H9 (cell line): ENCODE measurements around the gene YBX1. TPM values are rescaled to one million over a fixed set of nuclear protein-coding genes. Genes with fewer than 3 reads are reported as not detected.

ENCODE experiments used
- DNase-seq: peaks from one replicate; pipeline ENCODE4 v3.0.0-alpha.2; 2017
- H2AFZ ChIP-seq: one replicate; pipeline ENCODE4 v1.6.1; 2013; ENCODE audit warnings: mild to moderate bottlenecking, low read length, control low read depth, moderate library complexity
- H2AK5ac ChIP-seq: 2 replicates; pipeline ENCODE4 v1.6.1; 2013; ENCODE audit warnings: low read length, control low read depth, mixed read lengths; ENCODE audit not compliant: insufficient read length
- H2BK120ac ChIP-seq: one replicate; pipeline ENCODE4 v1.6.1; 2013; ENCODE audit warnings: low read depth, mild to moderate bottlenecking, low read length, control low read depth, inconsistent platforms; ENCODE audit not compliant: poor library complexity, severe bottlenecking
- H2BK12ac ChIP-seq: 2 replicates; pipeline ENCODE4 v1.6.1; 2013; ENCODE audit warnings: low read length, control low read depth, mixed read lengths, low read depth; ENCODE audit not compliant: insufficient read length
- H2BK15ac ChIP-seq: 2 replicates; pipeline ENCODE4 v1.6.1; 2013; ENCODE audit warnings: low read depth, low read length, control low read depth
- H2BK20ac ChIP-seq: one replicate; pipeline ENCODE4 v1.6.1; 2013; ENCODE audit warnings: low read depth, mild to moderate bottlenecking, low read length, control low read depth, inconsistent platforms; ENCODE audit not compliant: poor library complexity, severe bottlenecking
- H2BK5ac ChIP-seq: 2 replicates; pipeline ENCODE4 v1.6.1; 2013; ENCODE audit warnings: low read length, control low read depth, mixed read lengths; ENCODE audit not compliant: insufficient read length
- H3K14ac ChIP-seq: 2 replicates; pipeline ENCODE4 v1.6.1; 2013; ENCODE audit warnings: low read length, control low read depth; ENCODE audit not compliant: insufficient read depth
- H3K18ac ChIP-seq: 2 replicates; pipeline ENCODE4 v1.6.1; 2013; ENCODE audit warnings: low read depth, mild to moderate bottlenecking, mixed read lengths, low read length, control low read depth; ENCODE audit not compliant: insufficient read length
- H3K23ac ChIP-seq: 2 replicates; pipeline ENCODE4 v1.6.1; 2013; ENCODE audit warnings: low read length, control low read depth, mixed read lengths, low read depth; ENCODE audit not compliant: insufficient read length
- H3K23me2 ChIP-seq: 2 replicates; pipeline ENCODE4 v1.6.1; 2013; ENCODE audit warnings: low read depth, mild to moderate bottlenecking, mixed read lengths, low read length, control low read depth; ENCODE audit not compliant: insufficient read length, poor library complexity, severe bottlenecking
- H3K27ac ChIP-seq: 2 replicates; pipeline ENCODE4 v1.5.1; 2013; ENCODE audit warnings: low read length, control low read depth, mixed read lengths, low read depth; ENCODE audit not compliant: insufficient read length
- H3K27me3 ChIP-seq: 2 replicates; pipeline ENCODE4 v1.6.1; 2013; ENCODE audit warnings: low read length, control low read depth, inconsistent platforms; ENCODE audit not compliant: insufficient read depth
- H3K4ac ChIP-seq: 2 replicates; pipeline ENCODE4 v1.6.1; 2013; ENCODE audit warnings: low read depth, mild to moderate bottlenecking, control low read depth, inconsistent platforms, low read length, moderate library complexity
- H3K4me1 ChIP-seq: 2 replicates; pipeline ENCODE4 v1.6.1; 2013; ENCODE audit warnings: low read length, control low read depth, inconsistent platforms; ENCODE audit not compliant: insufficient read depth
- H3K4me2 ChIP-seq: 2 replicates; pipeline ENCODE4 v1.6.1; 2013; ENCODE audit warnings: low read length, control low read depth, mixed read lengths; ENCODE audit not compliant: insufficient read length, insufficient read depth
- H3K56ac ChIP-seq: 2 replicates; pipeline ENCODE4 v1.6.1; 2013; ENCODE audit warnings: low read depth, mild to moderate bottlenecking, mixed read lengths, low read length, control low read depth; ENCODE audit not compliant: insufficient read length
- H3K79me1 ChIP-seq: 2 replicates; pipeline ENCODE4 v1.6.1; 2013; ENCODE audit warnings: low read depth, mild to moderate bottlenecking, moderate library complexity, low read length, control low read depth, inconsistent platforms; ENCODE audit not compliant: insufficient read depth, poor library complexity, severe bottlenecking
- H3K79me2 ChIP-seq: 2 replicates; pipeline ENCODE4 v1.6.1; 2013; ENCODE audit warnings: low read length, control low read depth, inconsistent platforms; ENCODE audit not compliant: insufficient read depth
- H3K9ac ChIP-seq: 2 replicates; pipeline ENCODE4 v1.6.1; 2013; ENCODE audit warnings: low read length, control low read depth, mixed read lengths; ENCODE audit not compliant: insufficient read length; ENCODE audit errors: extremely low read depth
- H3K9me3 ChIP-seq: one replicate; pipeline ENCODE4 v1.6.1; 2013; ENCODE audit warnings: low read depth, low read length, inconsistent platforms; ENCODE audit not compliant: control insufficient read depth
- H3T11ph ChIP-seq: one replicate; pipeline ENCODE4 v1.6.1; 2013; ENCODE audit warnings: mild to moderate bottlenecking, low read length, control low read depth, inconsistent platforms
- H4K20me1 ChIP-seq: one replicate; pipeline ENCODE4 v1.6.1; 2013; ENCODE audit not compliant: control insufficient read depth, insufficient read length, insufficient read depth
- H4K5ac ChIP-seq: 2 replicates; pipeline ENCODE4 v1.6.1; 2013; ENCODE audit warnings: low read depth, mild to moderate bottlenecking, mixed read lengths, low read length, control low read depth; ENCODE audit not compliant: insufficient read length
- H4K8ac ChIP-seq: replicated peaks from 2 replicates; pipeline ENCODE4 v1.6.1; 2013; ENCODE audit warnings: low read length, control low read depth, mixed read lengths, low read depth; ENCODE audit not compliant: insufficient read length
- H4K91ac ChIP-seq: 2 replicates; pipeline ENCODE4 v1.6.1; 2013; ENCODE audit warnings: low read depth, mild to moderate bottlenecking, moderate library complexity, mixed read lengths, low read length, control low read depth; ENCODE audit not compliant: insufficient read length
- H3K27ac Mint-ChIP-seq, 3 experiments: 2 replicates in 2 of 3; 3 replicates in 1 of 3; pipeline ENCODE4 v1.8.0; 2020 to 2021; ENCODE audit warnings: mixed read lengths in 3 of 3, mild to moderate bottlenecking in 1 of 3, moderate library complexity in 1 of 3
- H3K27me3 Mint-ChIP-seq: 2 replicates; pipeline ENCODE4 v1.8.0; 2021; ENCODE audit warnings: low read depth, mild to moderate bottlenecking, moderate library complexity, mixed read lengths
- H3K36me3 Mint-ChIP-seq, 3 experiments: 2 replicates in 2 of 3; 3 replicates in 1 of 3; pipeline ENCODE4 v1.8.0; 2020 to 2021; ENCODE audit warnings: low read depth in 3 of 3, mixed read lengths in 3 of 3; ENCODE audit not compliant: insufficient read depth in 1 of 3
- H3K4me1 Mint-ChIP-seq, 2 experiments: 2 replicates each; pipeline ENCODE4 v1.8.0; 2020; ENCODE audit warnings: mixed read lengths in 2 of 2
- H3K4me3 Mint-ChIP-seq, 2 experiments: 2 replicates in 1 of 2; 3 replicates in 1 of 2; pipeline ENCODE4 v1.8.0; 2020 to 2021; ENCODE audit warnings: mild to moderate bottlenecking in 2 of 2, mixed read lengths in 2 of 2, moderate library complexity in 1 of 2
- H3K9me3 Mint-ChIP-seq, 2 experiments: 2 replicates in 1 of 2; 3 replicates in 1 of 2; pipeline ENCODE4 v1.8.0; 2020; ENCODE audit warnings: mild to moderate bottlenecking in 2 of 2, mixed read lengths in 2 of 2, moderate library complexity in 1 of 2
- WGBS: extraction: QIAGEN DNeasy Blood & Tissue Kit; methylation state at CpG from one replicate; pipeline ENCODE4 v1.1.7; 2013; ENCODE audit warnings: missing lambda C conversion rate, low lambda C conversion rate, mixed read lengths; ENCODE audit not compliant: insufficient read length; ENCODE audit errors: extremely low coverage; 5-methylcytosine and 5-hydroxymethylcytosine counted together
- total RNA-seq: library from RNA; stranded (reverse); gene quantifications from 2 replicates; pipeline ENCODE4 v1.2.1, GENCODE V29; 2021
- TF ChIP-seq, protein P1 (sequence below): fragments of 200-600 bp; sonication (generic); conservative IDR thresholded peaks from 3 replicates; pipeline ENCODE4 v1.8.0; 2021; ENCODE audit warnings: antibody characterized with exemption, mild to moderate bottlenecking

Gene YBX1
- total RNA-seq, 1 experiment from 2014 or later: 1,019 TPM

GRCh38 chr1:42676534-42677087 lies 5.6 kb upstream of the YBX1 start:
- TF ChIP-seq, protein P1, sequence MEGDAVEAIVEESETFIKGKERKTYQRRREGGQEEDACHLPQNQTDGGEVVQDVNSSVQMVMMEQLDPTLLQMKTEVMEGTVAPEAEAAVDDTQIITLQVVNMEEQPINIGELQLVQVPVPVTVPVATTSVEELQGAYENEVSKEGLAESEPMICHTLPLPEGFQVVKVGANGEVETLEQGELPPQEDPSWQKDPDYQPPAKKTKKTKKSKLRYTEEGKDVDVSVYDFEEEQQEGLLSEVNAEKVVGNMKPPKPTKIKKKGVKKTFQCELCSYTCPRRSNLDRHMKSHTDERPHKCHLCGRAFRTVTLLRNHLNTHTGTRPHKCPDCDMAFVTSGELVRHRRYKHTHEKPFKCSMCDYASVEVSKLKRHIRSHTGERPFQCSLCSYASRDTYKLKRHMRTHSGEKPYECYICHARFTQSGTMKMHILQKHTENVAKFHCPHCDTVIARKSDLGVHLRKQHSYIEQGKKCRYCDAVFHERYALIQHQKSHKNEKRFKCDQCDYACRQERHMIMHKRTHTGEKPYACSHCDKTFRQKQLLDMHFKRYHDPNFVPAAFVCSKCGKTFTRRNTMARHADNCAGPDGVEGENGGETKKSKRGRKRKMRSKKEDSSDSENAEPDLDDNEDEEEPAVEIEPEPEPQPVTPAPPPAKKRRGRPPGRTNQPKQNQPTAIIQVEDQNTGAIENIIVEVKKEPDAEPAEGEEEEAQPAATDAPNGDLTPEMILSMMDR: no peak

More at GRCh38 chr1:42676534-42677087, 5.6 kb upstream of the YBX1 start:
- no peak overlapping the region for H2BK5ac ChIP-seq
- no peak overlapping the region for H3K4me2 ChIP-seq
- H2BK20ac ChIP-seq: no peak overlapping the region
- H3K9me3 Mint-ChIP-seq: no peaks in the 10 kb centered on the region
- H3K4ac ChIP-seq: no peak overlapping the region
- H4K5ac ChIP-seq: no peak overlapping the region
- no peaks in the 10 kb centered on the region for H4K20me1 ChIP-seq
- H3K4me1 Mint-ChIP-seq: peaks cover 12 to 17% of the 10 kb centered on the region in 2 experiments
- H3K23ac ChIP-seq: no peak overlapping the region
- H3K23me2 ChIP-seq: peaks cover 9% of the 10 kb centered on the region
- peaks cover 8 to 36% (median 24%) of the 10 kb centered on the region in 3 experiments; a peak in 6 of 7 replicates for H3K36me3 Mint-ChIP-seq
- no peak overlapping the region for H3K18ac ChIP-seq
- H3T11ph ChIP-seq: no peak overlapping the region
- no peak for DNase-seq
- H3K9me3 ChIP-seq: no peaks in the 10 kb centered on the region
- H3K79me2 ChIP-seq: no peaks in the 10 kb centered on the region; the same call in none of the 2 replicates
- H2AK5ac ChIP-seq: no peak overlapping the region
- no peak overlapping the region for H2BK15ac ChIP-seq
- no peak overlapping the region for H3K4me3 Mint-ChIP-seq
- WGBS: no CpG with 5 or more reads among the region's 3 CpGs
- no peak overlapping the region for H4K91ac ChIP-seq
- H3K27ac ChIP-seq: no peak overlapping the region
- no peak overlapping the region for H3K56ac ChIP-seq
- H3K27me3 Mint-ChIP-seq: no peaks in the 10 kb centered on the region
- H3K14ac ChIP-seq: no peak overlapping the region
- no peak overlapping the region for H3K9ac ChIP-seq
- H3K27ac Mint-ChIP-seq: no peak overlapping the region; a peak in 1 of 7 replicates
- H3K27me3 ChIP-seq: no peaks in the 10 kb centered on the region
- H2BK120ac ChIP-seq: no peak overlapping the region
- H4K8ac ChIP-seq: no peak overlapping the region
- no peak overlapping the region for H2BK12ac ChIP-seq
- H3K4me1 ChIP-seq: no peaks in the 10 kb centered on the region
- no peak overlapping the region for H2AFZ ChIP-seq
- H3K79me1 ChIP-seq: no peaks in the 10 kb centered on the region
